GM12891 (cell line): ENCODE results near the gene LRPPRC.

Source experiments
- DNase-seq: peaks from one replicate; pipeline ENCODE4 v3.0.0; 2011; ENCODE audit warnings: low spot score; ENCODE audit not compliant: insufficient read length
- FAIRE-seq: peaks from 2 replicates; lab custom pipeline; 2011; peaks lifted over from hg19 to GRCh38; lab: Jason Lieb, UNC
- PAX5 ChIP-seq: IDR thresholded peaks from 2 replicates; pipeline ENCODE4 v1.6.1; 2011; ENCODE audit warnings: low read length, moderate library complexity, mild to moderate bottlenecking; ENCODE audit not compliant: insufficient read depth, severe bottlenecking
- POLR2A ChIP-seq: IDR thresholded peaks from 2 replicates; pipeline ENCODE4 v1.6.1; 2011; ENCODE audit warnings: low read depth, low read length, control low read depth
- POLR2AphosphoS5 ChIP-seq: IDR thresholded peaks from 2 replicates; pipeline ENCODE4 v1.6.1; 2011; ENCODE audit warnings: low read depth, low read length, control low read depth
- POU2F2 ChIP-seq: IDR thresholded peaks from 2 replicates; pipeline ENCODE4 v1.6.1; 2011; ENCODE audit warnings: low read depth, mild to moderate bottlenecking, control low read depth, low read length, moderate library complexity
- SPI1 ChIP-seq: IDR thresholded peaks from 2 replicates; pipeline ENCODE4 v1.6.1; 2011; ENCODE audit warnings: low read depth, low read length, control low read depth
- TAF1 ChIP-seq: IDR thresholded peaks from 2 replicates; pipeline ENCODE4 v1.6.1; 2011; ENCODE audit warnings: low read depth, low read length, control low read depth

Gene LRPPRC

GRCh38 chr2:43943809-43944452, 51.9 kb downstream of the LRPPRC start:
- TF ChIP-seq POLR2A: no peak
- no peak for TF ChIP-seq SPI1
- no peak for TF ChIP-seq POU2F2
- no peak for TF ChIP-seq POLR2AphosphoS5
- no peak for TF ChIP-seq TAF1
- no peak for TF ChIP-seq PAX5
- no peak for DNase-seq

GRCh38 chr2:43943323-43943722, 52.5 kb downstream of the LRPPRC start:
- TF ChIP-seq PAX5: no peak
- no peak for TF ChIP-seq POU2F2
- no peak for TF ChIP-seq POLR2AphosphoS5
- TF ChIP-seq POLR2A: no peak
- no peak for TF ChIP-seq SPI1
- no peak for TF ChIP-seq TAF1
- DNase-seq (no peak), FAIRE-seq (no peak)

More at GRCh38 chr2:43943809-43944452, 51.9 kb downstream of the LRPPRC start:
- no peak for FAIRE-seq

- TF ChIP-seq POU2F2 (no peak), PAX5 (no peak), POLR2AphosphoS5 (no peak), SPI1 (no peak), POLR2A (no peak), TAF1 (no peak)
- FAIRE-seq (no peak), DNase-seq (no peak)
Measured at GRCh38 chr2:43942881-43943280, 52.9 kb downstream of the LRPPRC start.

GRCh38 chr2:43941966-43942365, 53.8 kb downstream of the LRPPRC start:
- no peak for FAIRE-seq
- DNase-seq: no peak
- TF ChIP-seq POLR2AphosphoS5 (no peak), POU2F2 (no peak), SPI1 (no peak), TAF1 (no peak), PAX5 (no peak), POLR2A (no peak)

- no peak for DNase-seq
- no peak for TF ChIP-seq POLR2A
- no peak for FAIRE-seq
Measured at GRCh38 chr2:43941359-43941758, 54.4 kb downstream of the LRPPRC start.

GRCh38 chr2:43939695-43940256, 56.0 kb downstream of the LRPPRC start:
- TF ChIP-seq PAX5 (no peak), POU2F2 (no peak), POLR2A (no peak), TAF1 (no peak), POLR2AphosphoS5 (no peak), SPI1 (no peak)
- DNase-seq (no peak), FAIRE-seq (no peak)

- FAIRE-seq: peak; percentile 20
Measured at GRCh38 chr2:43937269-43937820, 58.4 kb downstream of the LRPPRC start.

GRCh38 chr2:43934567-43934966, 61.2 kb downstream of the LRPPRC start:
- no peak for FAIRE-seq
- no peak for DNase-seq
- TF ChIP-seq POLR2A (no peak), POLR2AphosphoS5 (no peak), PAX5 (no peak), POU2F2 (no peak), TAF1 (no peak), SPI1 (no peak)

More at GRCh38 chr2:43937269-43937820, 58.4 kb downstream of the LRPPRC start:
- no peak for TF ChIP-seq POLR2A
- TF ChIP-seq SPI1: no peak
- no peak for TF ChIP-seq PAX5
- TF ChIP-seq POU2F2: no peak
- no peak for TF ChIP-seq TAF1
- TF ChIP-seq POLR2AphosphoS5: no peak
- no peak for DNase-seq

GRCh38 chr2:43931293-43931692, 64.5 kb downstream of the LRPPRC start:
- FAIRE-seq (no peak), DNase-seq (no peak)
- TF ChIP-seq TAF1 (no peak), POLR2A (no peak), PAX5 (no peak), POLR2AphosphoS5 (no peak), POU2F2 (no peak), SPI1 (no peak)

GRCh38 chr2:43927442-43927841, 68.3 kb downstream of the LRPPRC start:
- TF ChIP-seq TAF1 (no peak), PAX5 (no peak), POLR2AphosphoS5 (no peak), POU2F2 (no peak), SPI1 (no peak), POLR2A (no peak)
- FAIRE-seq: peak; percentile 61
- no peak for DNase-seq
